Measurements from ENCODE around the gene REV3L. TPM values are rescaled to one million over a fixed set of nuclear protein-coding genes. Genes with fewer than 3 reads are reported as not detected.

REV3L gene
- total and polyA plus RNA-seq, 9 of the 15 experiments (the other 6 are each of a cell fraction or from before 2014, with no cell fraction given): 5.5 to 24.4 (median 14.4) TPM

DNA sequence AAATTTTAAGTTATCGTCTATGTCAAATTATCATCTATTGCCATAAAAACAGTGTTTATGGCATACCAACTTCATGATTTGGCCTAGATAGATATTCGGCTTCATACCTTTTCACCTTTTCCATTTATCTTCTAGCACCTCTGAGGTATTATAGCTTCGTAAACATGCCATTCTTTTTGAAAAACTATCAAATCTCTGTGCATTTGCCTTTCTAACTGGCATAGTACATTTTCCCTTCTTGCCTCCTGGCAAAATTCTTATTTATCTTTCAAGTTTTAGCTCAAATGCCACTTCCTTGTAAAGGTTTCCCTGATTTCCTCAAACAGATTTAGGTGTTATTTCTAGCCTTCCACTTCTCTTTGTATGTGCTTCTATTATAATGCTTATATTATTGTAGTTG lies 7.0 kb upstream of the REV3L start (continued):
- TF ChIP-seq PTBP1 (IDR thresholded peaks at IDR 0.05; ENCODE audit: low read depth, low read length) (no peak), POLR2G (IDR thresholded peaks at IDR 0.05; ENCODE audit: low read depth, low read length) (no peak), LCOR (CRISPR knock-in tag; IDR thresholded peaks at IDR 0.05) (no peak), RNF2 (IDR thresholded peaks at IDR 0.05) (no peak), ZNF77 (CRISPR knock-in tag; IDR thresholded peaks at IDR 0.05) (no peak), CCAR2 (IDR thresholded peaks at IDR 0.05; ENCODE audit: low read depth, low read length) (no peak), NEUROD1 (IDR thresholded peaks at IDR 0.05; ENCODE audit: borderline replicate concordance, low read depth, low read length, partially characterized antibody) (no peak), GABPA (tag; conservative IDR thresholded peaks at IDR 0.05; ENCODE audit: low read depth) (no peak), ZNF583 (CRISPR knock-in tag; IDR thresholded peaks at IDR 0.05) (no peak)
- TF ChIP-seq, protein P1, sequence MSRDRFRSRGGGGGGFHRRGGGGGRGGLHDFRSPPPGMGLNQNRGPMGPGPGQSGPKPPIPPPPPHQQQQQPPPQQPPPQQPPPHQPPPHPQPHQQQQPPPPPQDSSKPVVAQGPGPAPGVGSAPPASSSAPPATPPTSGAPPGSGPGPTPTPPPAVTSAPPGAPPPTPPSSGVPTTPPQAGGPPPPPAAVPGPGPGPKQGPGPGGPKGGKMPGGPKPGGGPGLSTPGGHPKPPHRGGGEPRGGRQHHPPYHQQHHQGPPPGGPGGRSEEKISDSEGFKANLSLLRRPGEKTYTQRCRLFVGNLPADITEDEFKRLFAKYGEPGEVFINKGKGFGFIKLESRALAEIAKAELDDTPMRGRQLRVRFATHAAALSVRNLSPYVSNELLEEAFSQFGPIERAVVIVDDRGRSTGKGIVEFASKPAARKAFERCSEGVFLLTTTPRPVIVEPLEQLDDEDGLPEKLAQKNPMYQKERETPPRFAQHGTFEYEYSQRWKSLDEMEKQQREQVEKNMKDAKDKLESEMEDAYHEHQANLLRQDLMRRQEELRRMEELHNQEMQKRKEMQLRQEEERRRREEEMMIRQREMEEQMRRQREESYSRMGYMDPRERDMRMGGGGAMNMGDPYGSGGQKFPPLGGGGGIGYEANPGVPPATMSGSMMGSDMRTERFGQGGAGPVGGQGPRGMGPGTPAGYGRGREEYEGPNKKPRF (IDR thresholded peaks at IDR 0.05; ENCODE audit: low read depth, low read length): no peak
- TF ChIP-seq, protein P2, sequence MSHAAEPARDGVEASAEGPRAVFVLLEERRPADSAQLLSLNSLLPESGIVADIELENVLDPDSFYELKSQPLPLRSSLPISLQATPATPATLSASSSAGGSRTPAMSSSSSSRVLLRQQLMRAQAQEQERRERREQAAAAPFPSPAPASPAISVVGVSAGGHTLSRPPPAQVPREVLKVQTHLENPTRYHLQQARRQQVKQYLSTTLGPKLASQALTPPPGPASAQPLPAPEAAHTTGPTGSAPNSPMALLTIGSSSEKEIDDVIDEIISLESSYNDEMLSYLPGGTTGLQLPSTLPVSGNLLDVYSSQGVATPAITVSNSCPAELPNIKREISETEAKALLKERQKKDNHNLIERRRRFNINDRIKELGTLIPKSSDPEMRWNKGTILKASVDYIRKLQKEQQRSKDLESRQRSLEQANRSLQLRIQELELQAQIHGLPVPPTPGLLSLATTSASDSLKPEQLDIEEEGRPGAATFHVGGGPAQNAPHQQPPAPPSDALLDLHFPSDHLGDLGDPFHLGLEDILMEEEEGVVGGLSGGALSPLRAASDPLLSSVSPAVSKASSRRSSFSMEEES (CRISPR knock-in tag; IDR thresholded peaks at IDR 0.05): no peak
